Omental fat pad (tissue), 4 donors: ENCODE measurements around the gene TCEAL3. TPM values are rescaled to one million over a fixed set of nuclear protein-coding genes. Genes with fewer than 3 reads are reported as not detected.
"Not testable (repeated sequence)": the region's sequence is repeated elsewhere in the genome, so short reads cannot be mapped to it uniquely, and the experiment has no call there.

Source experiments
- ATAC-seq: fragments of 150-250 bp; one replicate; pipeline ENCODE4 v1.9.1; 2016; ENCODE audit warnings: mild to moderate bottlenecking, moderate library complexity; ENCODE audit not compliant: low FRiP score
- DNase-seq: peaks from one replicate; pipeline ENCODE4 v3.0.0-alpha.2; 2019; ENCODE audit warnings: low spot score
- total RNA-seq, 4 donors: library from RNA; depleted of rRNA; stranded (reverse); fragments of >200 nt; gene quantifications; one replicate each; pipeline ENCODE4 v1.1.0, GENCODE V29; 2016
- TF ChIP-seq, protein P1 (sequence below), 3 donors: fragments of 450-650 bp; IDR thresholded peaks; one replicate each; pipeline ENCODE4 v1.5.1; 2016 to 2017; ENCODE audit warnings: antibody characterized with exemption in 3 of 3, mild to moderate bottlenecking in 3 of 3, moderate library complexity in 2 of 3

The TCEAL3 gene
- total RNA-seq, 4 donors from 2014 or later, result 23.9 to 41.7 (median 31.2) TPM

DNA sequence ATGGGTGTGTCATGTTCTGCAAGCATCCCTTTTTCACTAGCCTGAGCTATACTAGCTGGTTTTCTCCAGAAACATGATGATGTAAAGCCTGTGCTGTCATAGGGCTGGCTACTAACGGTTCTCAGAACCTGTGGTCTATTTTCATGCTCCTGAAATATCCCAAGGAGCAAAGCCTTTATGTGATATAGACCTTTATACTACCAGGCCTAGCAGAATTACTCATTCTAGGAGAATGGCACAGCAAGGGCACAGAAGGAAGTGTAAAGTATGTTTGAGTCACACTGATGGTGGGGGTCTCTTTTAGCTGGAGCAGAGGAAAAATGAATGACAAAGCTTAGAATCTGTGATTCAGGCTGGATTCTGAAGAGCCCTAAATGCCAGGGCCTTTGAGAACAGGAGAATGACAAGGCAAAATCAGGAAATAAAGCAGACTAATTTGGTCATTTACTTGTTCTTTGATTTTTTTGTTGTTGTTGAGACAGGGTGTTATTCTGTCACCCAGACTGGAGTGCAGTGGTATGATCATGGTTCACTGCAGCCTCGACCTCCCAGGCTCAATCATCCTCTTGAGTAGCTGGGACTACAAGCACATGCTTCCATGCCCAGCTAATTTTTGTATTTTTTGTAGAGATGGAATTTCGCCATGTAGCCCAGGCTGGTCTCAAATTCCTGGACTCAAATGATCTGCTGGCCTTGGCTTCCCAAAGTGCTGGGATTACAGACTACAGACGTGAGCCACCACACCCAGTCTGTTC is 32.8 kb downstream of the TCEAL3 start:
- ATAC-seq, result no peak
- TF ChIP-seq, protein P1, sequence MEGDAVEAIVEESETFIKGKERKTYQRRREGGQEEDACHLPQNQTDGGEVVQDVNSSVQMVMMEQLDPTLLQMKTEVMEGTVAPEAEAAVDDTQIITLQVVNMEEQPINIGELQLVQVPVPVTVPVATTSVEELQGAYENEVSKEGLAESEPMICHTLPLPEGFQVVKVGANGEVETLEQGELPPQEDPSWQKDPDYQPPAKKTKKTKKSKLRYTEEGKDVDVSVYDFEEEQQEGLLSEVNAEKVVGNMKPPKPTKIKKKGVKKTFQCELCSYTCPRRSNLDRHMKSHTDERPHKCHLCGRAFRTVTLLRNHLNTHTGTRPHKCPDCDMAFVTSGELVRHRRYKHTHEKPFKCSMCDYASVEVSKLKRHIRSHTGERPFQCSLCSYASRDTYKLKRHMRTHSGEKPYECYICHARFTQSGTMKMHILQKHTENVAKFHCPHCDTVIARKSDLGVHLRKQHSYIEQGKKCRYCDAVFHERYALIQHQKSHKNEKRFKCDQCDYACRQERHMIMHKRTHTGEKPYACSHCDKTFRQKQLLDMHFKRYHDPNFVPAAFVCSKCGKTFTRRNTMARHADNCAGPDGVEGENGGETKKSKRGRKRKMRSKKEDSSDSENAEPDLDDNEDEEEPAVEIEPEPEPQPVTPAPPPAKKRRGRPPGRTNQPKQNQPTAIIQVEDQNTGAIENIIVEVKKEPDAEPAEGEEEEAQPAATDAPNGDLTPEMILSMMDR (IDR thresholded peaks at IDR 0.05), result no peak
- no peak for DNase-seq

DNA sequence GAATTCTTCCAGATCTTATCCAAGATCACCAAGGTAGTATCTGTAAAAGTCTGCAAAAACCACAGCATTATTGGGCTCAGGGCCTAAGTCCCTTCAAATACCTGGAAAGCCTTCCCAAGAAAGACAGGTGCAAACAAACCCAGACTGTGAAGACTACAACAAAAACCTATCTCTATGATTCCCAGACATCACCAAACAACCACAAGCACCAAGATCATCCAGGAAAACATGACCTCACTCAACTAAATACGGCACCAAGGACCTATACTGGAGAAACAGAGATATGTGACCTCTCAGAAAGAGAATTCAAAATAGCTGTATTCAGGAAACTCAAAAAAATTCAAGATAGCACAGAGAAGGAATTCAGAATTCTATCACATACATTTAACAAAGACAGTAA is 36.4 kb downstream of the TCEAL3 start:
- ATAC-seq (no peak), DNase-seq (no peak)
- TF ChIP-seq, protein P1 (IDR thresholded peaks at IDR 0.05), result no peak

DNA sequence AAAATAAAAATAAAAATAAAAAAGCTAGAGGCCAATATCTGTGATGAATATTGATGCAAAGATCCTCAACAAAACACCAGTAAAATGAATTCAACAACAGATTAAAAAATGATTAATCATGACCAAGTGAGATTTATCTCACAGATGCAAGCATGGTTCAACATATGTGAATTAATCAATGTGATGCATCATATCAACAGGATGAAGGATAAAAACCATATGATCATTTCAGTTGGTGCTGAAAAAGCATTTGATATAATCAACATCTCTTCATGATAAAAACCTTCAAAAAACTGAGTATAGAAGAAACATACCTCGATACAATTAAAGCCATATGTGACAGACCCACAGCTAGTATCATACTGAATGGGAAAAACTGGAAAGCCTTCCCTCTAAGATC is 39.9 kb downstream of the TCEAL3 start:
- TF ChIP-seq, protein P1 (IDR thresholded peaks at IDR 0.05), result no peak
- ATAC-seq (no peak), DNase-seq (no peak)

DNA sequence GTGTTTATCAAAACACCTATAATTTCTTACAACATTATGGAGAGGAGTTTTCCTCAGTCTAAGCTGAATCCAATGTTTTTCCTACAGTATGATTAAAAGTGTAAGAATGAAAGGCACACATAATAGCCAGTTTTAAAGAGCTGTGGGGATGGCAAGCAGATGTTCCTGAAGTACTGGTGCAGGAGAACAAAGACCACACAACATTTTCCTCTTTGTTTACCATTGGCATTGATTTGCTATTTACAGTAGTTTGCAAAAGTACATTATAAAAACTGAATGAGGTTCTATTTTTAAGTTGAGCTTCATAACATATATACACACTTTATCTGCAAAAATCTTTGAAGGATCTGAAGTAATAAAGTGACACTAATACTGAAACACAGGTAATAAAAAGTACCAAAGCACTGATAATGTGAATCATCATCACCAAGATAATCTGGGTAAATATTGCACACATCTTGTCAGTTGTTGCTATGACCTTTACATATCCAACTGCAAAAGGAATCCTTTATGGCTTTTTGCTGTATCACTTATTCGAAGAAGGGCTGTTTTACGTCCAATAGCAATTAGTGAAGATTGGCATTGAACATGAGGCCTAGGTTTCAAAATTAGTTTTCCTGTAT is 43.5 kb downstream of the TCEAL3 start:
- TF ChIP-seq, protein P1 (IDR thresholded peaks at IDR 0.05), result no peak
- DNase-seq (no peak), ATAC-seq (no peak)

DNA sequence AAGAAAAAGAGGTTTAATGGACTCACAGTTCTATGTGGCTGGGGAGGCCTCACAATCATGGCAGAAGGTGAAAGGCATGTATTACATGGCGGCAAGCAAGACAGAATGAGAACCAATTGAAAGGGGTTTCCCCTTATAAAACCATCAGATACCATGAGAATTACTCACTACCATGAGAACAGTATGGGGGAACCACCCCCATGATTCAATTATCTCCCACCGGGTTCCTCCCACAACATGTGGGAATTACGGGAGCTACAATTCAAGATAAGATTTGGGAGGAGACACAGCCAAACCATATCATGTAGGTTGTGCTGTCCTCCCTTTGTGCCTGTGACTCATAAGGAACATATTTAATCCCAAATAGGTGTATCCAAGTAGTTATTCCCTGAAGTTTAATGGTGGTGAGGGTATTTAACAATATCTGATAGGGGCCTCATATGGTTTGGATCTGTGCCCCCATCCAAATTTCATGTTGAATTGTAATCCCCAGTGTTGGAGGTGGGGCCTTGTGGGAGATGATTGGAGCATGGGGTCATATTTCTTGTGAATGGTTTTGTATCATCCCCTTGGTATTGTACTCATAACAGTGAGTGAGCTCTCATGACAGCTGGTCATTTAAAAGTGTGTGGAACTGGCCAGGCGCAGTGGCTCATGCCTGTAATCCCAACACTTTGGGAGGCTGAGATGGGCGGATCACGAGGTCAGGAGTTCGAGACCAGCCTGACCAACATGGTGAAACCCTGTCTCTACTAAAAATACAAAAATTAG is 47.7 kb downstream of the TCEAL3 start:
- not testable (repeated sequence) for ATAC-seq, DNase-seq

DNA sequence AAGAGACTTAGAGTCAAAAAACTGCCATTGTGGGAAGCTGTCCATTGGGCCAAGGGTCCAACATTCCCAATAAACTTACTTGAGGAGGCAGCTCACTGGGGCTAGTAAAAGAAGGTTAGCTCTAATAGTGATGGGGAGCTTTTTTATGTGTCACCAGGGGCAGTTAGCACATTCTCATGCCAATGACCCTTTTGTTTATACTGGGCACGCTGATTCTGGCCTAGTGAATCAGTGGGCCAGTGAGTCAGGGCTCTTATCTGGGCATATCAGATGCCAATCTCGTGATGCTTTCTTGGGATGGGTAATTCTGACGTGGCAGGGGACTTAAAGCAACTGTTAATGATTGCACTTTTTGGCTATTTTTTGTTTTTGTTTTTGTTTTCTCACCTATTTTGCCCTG is 48.9 kb downstream of the TCEAL3 start:
- ATAC-seq (no peak), DNase-seq (no peak)
- TF ChIP-seq, protein P1 (IDR thresholded peaks at IDR 0.05), result no peak

DNA sequence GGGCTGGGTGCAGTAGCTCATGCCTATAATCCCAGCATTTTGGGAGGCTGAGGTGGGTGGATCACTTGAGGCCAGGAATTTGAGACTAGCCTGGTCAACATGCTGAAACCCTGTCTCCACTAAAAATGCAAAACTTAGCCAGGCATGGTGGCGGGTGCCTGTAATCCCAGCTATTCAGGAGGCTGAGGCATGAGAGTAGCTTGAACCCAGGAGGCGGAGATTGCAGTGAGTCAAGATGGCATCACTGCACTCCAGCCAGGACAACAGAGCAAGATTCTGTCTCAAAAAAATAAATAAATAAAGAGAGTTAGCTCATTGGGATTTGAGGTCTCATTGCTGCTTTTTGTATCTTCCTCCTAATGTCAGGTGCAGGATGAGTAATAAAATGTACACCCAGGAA is 49.3 kb downstream of the TCEAL3 start:
- DNase-seq, ATAC-seq: not testable (repeated sequence)
